ENCODE data around the gene PHF21B. TPM values are rescaled to one million over a fixed set of nuclear protein-coding genes. Genes with fewer than 3 reads are reported as not detected.

The PHF21B gene
- total RNA-seq, 2 experiments from 2014 or later = 0.92 to 1.1 TPM

GRCh38 chr22:44883011-44883421, 126.8 kb downstream of the PHF21B start:
- Mint-ChIP-seq H3K36me3 (ENCODE audit: low read depth) (no peaks in the 10 kb centered on the region), H3K27me3 (no peaks in the 10 kb centered on the region), H3K4me1 (ENCODE audit: low read depth) (no peaks in the 10 kb centered on the region), H3K4me3 (no peak overlapping the region), H3K9me3 (no peaks in the 10 kb centered on the region), H3K27ac (no peak overlapping the region)
- intact Hi-C loops (cut with micrococcal nuclease) = no loop called here
- DNase-seq (no peak), ATAC-seq (no peak)
- TF ChIP-seq, protein P1, sequence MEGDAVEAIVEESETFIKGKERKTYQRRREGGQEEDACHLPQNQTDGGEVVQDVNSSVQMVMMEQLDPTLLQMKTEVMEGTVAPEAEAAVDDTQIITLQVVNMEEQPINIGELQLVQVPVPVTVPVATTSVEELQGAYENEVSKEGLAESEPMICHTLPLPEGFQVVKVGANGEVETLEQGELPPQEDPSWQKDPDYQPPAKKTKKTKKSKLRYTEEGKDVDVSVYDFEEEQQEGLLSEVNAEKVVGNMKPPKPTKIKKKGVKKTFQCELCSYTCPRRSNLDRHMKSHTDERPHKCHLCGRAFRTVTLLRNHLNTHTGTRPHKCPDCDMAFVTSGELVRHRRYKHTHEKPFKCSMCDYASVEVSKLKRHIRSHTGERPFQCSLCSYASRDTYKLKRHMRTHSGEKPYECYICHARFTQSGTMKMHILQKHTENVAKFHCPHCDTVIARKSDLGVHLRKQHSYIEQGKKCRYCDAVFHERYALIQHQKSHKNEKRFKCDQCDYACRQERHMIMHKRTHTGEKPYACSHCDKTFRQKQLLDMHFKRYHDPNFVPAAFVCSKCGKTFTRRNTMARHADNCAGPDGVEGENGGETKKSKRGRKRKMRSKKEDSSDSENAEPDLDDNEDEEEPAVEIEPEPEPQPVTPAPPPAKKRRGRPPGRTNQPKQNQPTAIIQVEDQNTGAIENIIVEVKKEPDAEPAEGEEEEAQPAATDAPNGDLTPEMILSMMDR (IDR thresholded peaks at IDR 0.05) = no peak
- POLR2A ChIA-PET = no interaction called here
- CTCF ChIA-PET = no interaction called here

GRCh38 chr22:44882226-44882905, 127.4 kb downstream of the PHF21B start:
- no peak for ATAC-seq
- intact Hi-C loops (cut with micrococcal nuclease) = no loop called here
- no peak overlapping the region for H3K27ac Mint-ChIP-seq
- H3K36me3 Mint-ChIP-seq (ENCODE audit: low read depth) = no peaks in the 10 kb centered on the region
- ChIA-PET CTCF (no interaction called here), POLR2A (no interaction called here)
- H3K4me3 Mint-ChIP-seq = no peak overlapping the region
- H3K4me1 Mint-ChIP-seq (ENCODE audit: low read depth) = no peaks in the 10 kb centered on the region
- H3K27me3 Mint-ChIP-seq = no peaks in the 10 kb centered on the region
- no peak for DNase-seq
- TF ChIP-seq, protein P1 (IDR thresholded peaks at IDR 0.05) = no peak
- H3K9me3 Mint-ChIP-seq = no peaks in the 10 kb centered on the region

GRCh38 chr22:44881624-44882023, 128.2 kb downstream of the PHF21B start:
- DNase-seq = no peak
- CTCF ChIA-PET = no interaction called here
- no peak for ATAC-seq
- Mint-ChIP-seq H3K27me3 (no peaks in the 10 kb centered on the region), H3K4me1 (ENCODE audit: low read depth) (no peaks in the 10 kb centered on the region), H3K27ac (no peak overlapping the region), H3K9me3 (no peaks in the 10 kb centered on the region), H3K36me3 (ENCODE audit: low read depth) (no peaks in the 10 kb centered on the region), H3K4me3 (no peak overlapping the region)
- POLR2A ChIA-PET = no interaction called here
- intact Hi-C loops (cut with micrococcal nuclease) = no loop called here
- TF ChIP-seq, protein P1 (IDR thresholded peaks at IDR 0.05) = no peak

GRCh38 chr22:44880610-44881290, 129.1 kb downstream of the PHF21B start:
- Mint-ChIP-seq H3K9me3 (no peaks in the 10 kb centered on the region), H3K4me1 (ENCODE audit: low read depth) (no peaks in the 10 kb centered on the region), H3K36me3 (ENCODE audit: low read depth) (no peaks in the 10 kb centered on the region), H3K4me3 (no peak overlapping the region), H3K27ac (no peak overlapping the region), H3K27me3 (no peaks in the 10 kb centered on the region)
- CTCF ChIA-PET = no interaction called here
- POLR2A ChIA-PET = no interaction called here
- TF ChIP-seq, protein P1 (IDR thresholded peaks at IDR 0.05) = no peak
- no peak for ATAC-seq
- intact Hi-C loops (cut with micrococcal nuclease) = no loop called here
- DNase-seq = no peak

DNA sequence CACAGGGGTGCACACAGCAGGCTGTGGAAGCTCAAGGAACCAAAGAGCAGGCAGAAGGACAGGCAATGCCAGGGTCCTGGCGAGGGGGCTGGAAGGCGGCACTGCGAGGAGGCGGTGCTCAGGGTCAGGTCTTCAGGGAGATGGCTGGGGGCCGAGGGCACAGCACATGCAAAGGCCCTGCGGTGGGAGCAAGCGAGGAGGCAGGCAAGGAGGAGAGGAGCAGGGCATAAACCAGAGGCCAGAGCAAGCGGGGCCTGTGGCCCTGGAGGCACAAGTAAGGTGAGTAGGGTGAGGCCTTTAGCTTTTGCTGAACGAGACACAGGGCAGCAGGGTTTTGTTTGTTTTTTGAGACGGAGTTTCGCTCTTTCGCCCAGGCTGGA, 130.5 kb downstream of the PHF21B start:
- CTCF ChIA-PET = no interaction called here
- Mint-ChIP-seq H3K4me3 (no peak overlapping the region), H3K27me3 (no peaks in the 10 kb centered on the region)

More for the DNA sequence above, 130.5 kb downstream of the PHF21B start:
- POLR2A ChIA-PET = no interaction called here
- ATAC-seq (no peak), DNase-seq (no peak)
- intact Hi-C loops (cut with micrococcal nuclease) = no loop called here
- Mint-ChIP-seq H3K9me3 (no peaks in the 10 kb centered on the region), H3K36me3 (ENCODE audit: low read depth) (no peaks in the 10 kb centered on the region), H3K4me1 (ENCODE audit: low read depth) (no peaks in the 10 kb centered on the region), H3K27ac (no peak overlapping the region)
- TF ChIP-seq, protein P1 (IDR thresholded peaks at IDR 0.05) = no peak

All from activated CD8-positive, alpha-beta T cell treated with anti-CD3 and anti-CD28 coated beads for 36 hours (primary cell).